Measurements from ENCODE around the gene RAB28. TPM values are rescaled to one million over a fixed set of nuclear protein-coding genes. Genes with fewer than 3 reads are reported as not detected.

The RAB28 gene
- total RNA-seq, 1 experiment from 2014 or later, result 17.1 TPM

DNA sequence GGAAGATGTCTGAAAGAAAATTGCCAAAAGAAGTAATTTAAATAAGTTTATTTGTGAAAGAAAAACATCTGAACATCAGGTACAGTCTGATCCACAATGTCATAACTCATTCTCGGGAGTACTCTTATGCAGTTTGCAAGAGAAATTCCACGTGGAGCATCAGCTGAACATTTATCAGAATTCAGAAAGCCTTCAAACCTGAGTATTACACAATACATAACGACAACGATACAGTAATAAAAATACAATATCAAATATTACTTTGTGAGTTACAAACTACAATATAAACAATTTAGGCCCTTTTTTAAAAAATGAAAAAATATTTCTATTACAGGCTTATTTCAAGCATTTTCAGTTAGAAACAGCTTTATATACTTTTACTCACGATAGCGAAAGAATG, 116.4 kb downstream of the RAB28 start:
- DNase-seq (ENCODE audit: low spot score), result no peak
- H3K27ac Mint-ChIP-seq, result no peak overlapping the region
- ChIA-PET POLR2A (no interaction called here), CTCF (interaction anchor here (1.0 to 1.4 kb wide), 2 partner anchors 64 to 119 kb away, joined by 3 to 6 read pairs; no protein-coding TSS in a partner anchor)
- no peaks in the 10 kb centered on the region for H3K36me3 Mint-ChIP-seq
- TF ChIP-seq, protein P1, sequence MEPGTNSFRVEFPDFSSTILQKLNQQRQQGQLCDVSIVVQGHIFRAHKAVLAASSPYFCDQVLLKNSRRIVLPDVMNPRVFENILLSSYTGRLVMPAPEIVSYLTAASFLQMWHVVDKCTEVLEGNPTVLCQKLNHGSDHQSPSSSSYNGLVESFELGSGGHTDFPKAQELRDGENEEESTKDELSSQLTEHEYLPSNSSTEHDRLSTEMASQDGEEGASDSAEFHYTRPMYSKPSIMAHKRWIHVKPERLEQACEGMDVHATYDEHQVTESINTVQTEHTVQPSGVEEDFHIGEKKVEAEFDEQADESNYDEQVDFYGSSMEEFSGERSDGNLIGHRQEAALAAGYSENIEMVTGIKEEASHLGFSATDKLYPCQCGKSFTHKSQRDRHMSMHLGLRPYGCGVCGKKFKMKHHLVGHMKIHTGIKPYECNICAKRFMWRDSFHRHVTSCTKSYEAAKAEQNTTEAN (CRISPR knock-in tag; IDR thresholded peaks at IDR 0.05), result no peak
- TF ChIP-seq, protein P2, sequence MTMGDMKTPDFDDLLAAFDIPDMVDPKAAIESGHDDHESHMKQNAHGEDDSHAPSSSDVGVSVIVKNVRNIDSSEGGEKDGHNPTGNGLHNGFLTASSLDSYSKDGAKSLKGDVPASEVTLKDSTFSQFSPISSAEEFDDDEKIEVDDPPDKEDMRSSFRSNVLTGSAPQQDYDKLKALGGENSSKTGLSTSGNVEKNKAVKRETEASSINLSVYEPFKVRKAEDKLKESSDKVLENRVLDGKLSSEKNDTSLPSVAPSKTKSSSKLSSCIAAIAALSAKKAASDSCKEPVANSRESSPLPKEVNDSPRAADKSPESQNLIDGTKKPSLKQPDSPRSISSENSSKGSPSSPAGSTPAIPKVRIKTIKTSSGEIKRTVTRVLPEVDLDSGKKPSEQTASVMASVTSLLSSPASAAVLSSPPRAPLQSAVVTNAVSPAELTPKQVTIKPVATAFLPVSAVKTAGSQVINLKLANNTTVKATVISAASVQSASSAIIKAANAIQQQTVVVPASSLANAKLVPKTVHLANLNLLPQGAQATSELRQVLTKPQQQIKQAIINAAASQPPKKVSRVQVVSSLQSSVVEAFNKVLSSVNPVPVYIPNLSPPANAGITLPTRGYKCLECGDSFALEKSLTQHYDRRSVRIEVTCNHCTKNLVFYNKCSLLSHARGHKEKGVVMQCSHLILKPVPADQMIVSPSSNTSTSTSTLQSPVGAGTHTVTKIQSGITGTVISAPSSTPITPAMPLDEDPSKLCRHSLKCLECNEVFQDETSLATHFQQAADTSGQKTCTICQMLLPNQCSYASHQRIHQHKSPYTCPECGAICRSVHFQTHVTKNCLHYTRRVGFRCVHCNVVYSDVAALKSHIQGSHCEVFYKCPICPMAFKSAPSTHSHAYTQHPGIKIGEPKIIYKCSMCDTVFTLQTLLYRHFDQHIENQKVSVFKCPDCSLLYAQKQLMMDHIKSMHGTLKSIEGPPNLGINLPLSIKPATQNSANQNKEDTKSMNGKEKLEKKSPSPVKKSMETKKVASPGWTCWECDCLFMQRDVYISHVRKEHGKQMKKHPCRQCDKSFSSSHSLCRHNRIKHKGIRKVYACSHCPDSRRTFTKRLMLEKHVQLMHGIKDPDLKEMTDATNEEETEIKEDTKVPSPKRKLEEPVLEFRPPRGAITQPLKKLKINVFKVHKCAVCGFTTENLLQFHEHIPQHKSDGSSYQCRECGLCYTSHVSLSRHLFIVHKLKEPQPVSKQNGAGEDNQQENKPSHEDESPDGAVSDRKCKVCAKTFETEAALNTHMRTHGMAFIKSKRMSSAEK (CRISPR knock-in tag; IDR thresholded peaks at IDR 0.05; ENCODE audit: borderline replicate concordance), result no peak
- TF ChIP-seq GTF2I (CRISPR knock-in tag; conservative IDR thresholded peaks at IDR 0.05) (no peak), FOXP1 (CRISPR knock-in tag; IDR thresholded peaks at IDR 0.05; ENCODE audit: borderline replicate concordance) (no peak), JUN (CRISPR knock-in tag; IDR thresholded peaks at IDR 0.05) (no peak)
- TF ChIP-seq, protein P3, sequence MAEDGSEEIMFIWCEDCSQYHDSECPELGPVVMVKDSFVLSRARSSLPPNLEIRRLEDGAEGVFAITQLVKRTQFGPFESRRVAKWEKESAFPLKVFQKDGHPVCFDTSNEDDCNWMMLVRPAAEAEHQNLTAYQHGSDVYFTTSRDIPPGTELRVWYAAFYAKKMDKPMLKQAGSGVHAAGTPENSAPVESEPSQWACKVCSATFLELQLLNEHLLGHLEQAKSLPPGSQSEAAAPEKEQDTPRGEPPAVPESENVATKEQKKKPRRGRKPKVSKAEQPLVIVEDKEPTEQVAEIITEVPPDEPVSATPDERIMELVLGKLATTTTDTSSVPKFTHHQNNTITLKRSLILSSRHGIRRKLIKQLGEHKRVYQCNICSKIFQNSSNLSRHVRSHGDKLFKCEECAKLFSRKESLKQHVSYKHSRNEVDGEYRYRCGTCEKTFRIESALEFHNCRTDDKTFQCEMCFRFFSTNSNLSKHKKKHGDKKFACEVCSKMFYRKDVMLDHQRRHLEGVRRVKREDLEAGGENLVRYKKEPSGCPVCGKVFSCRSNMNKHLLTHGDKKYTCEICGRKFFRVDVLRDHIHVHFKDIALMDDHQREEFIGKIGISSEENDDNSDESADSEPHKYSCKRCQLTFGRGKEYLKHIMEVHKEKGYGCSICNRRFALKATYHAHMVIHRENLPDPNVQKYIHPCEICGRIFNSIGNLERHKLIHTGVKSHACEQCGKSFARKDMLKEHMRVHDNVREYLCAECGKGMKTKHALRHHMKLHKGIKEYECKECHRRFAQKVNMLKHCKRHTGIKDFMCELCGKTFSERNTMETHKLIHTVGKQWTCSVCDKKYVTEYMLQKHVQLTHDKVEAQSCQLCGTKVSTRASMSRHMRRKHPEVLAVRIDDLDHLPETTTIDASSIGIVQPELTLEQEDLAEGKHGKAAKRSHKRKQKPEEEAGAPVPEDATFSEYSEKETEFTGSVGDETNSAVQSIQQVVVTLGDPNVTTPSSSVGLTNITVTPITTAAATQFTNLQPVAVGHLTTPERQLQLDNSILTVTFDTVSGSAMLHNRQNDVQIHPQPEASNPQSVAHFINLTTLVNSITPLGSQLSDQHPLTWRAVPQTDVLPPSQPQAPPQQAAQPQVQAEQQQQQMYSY (CRISPR knock-in tag; IDR thresholded peaks at IDR 0.05), result no peak
- TF ChIP-seq, protein P4, sequence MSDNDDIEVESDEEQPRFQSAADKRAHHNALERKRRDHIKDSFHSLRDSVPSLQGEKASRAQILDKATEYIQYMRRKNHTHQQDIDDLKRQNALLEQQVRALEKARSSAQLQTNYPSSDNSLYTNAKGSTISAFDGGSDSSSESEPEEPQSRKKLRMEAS (CRISPR knock-in tag; IDR thresholded peaks at IDR 0.05), result no peak
- no peaks in the 10 kb centered on the region for H3K9me3 Mint-ChIP-seq
- H3K27me3 Mint-ChIP-seq (ENCODE audit: low read depth), result no peaks in the 10 kb centered on the region
- H3K4me1 Mint-ChIP-seq, result no peaks in the 10 kb centered on the region
- no peak overlapping the region for H3K4me3 Mint-ChIP-seq
- no peak for ATAC-seq

DNA sequence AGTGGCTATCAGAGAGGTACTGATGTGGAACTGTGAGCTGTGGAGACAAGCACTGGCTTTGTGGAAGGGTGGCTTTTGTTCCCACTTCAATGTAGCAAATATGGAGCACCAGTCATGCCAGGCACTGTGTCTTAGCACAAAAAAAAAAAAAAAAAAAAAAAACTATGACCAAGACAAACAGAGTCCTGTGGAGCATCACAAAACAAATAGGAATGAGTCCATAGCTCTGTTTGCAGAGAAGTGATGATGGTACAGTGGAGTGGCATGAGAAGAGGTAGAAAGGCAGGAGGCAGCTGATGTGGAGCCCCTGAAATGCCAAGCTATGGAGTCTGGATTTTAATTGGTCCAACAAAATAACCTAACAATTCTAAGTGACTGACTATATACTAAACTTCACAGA, 116.9 kb downstream of the RAB28 start:
- H3K4me1 Mint-ChIP-seq, result peaks cover 3% of the 10 kb centered on the region; the same call in 1 of the 2 replicates
- DNase-seq (ENCODE audit: low spot score) (no peak), ATAC-seq (no peak)
- H3K27ac Mint-ChIP-seq, result no peak overlapping the region
- no peaks in the 10 kb centered on the region for H3K9me3 Mint-ChIP-seq
- ChIA-PET POLR2A (no interaction called here), CTCF (interaction anchor here (1.4 kb wide), 1 partner anchor 64 kb away, joined by 6 read pairs; no protein-coding TSS in a partner anchor)
- no peaks in the 10 kb centered on the region for H3K27me3 Mint-ChIP-seq (ENCODE audit: low read depth)
- H3K4me3 Mint-ChIP-seq, result no peak overlapping the region
- H3K36me3 Mint-ChIP-seq, result no peaks in the 10 kb centered on the region
- TF ChIP-seq, protein P5, sequence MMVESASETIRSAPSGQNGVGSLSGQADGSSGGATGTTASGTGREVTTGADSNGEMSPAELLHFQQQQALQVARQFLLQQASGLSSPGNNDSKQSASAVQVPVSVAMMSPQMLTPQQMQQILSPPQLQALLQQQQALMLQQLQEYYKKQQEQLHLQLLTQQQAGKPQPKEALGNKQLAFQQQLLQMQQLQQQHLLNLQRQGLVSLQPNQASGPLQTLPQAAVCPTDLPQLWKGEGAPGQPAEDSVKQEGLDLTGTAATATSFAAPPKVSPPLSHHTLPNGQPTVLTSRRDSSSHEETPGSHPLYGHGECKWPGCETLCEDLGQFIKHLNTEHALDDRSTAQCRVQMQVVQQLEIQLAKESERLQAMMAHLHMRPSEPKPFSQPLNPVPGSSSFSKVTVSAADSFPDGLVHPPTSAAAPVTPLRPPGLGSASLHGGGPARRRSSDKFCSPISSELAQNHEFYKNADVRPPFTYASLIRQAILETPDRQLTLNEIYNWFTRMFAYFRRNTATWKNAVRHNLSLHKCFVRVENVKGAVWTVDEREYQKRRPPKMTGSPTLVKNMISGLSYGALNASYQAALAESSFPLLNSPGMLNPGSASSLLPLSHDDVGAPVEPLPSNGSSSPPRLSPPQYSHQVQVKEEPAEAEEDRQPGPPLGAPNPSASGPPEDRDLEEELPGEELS (CRISPR knock-in tag; IDR thresholded peaks at IDR 0.05), result no peak
- TF ChIP-seq ZNF671 (CRISPR knock-in tag; IDR thresholded peaks at IDR 0.05) (no peak), ZNF219 (CRISPR knock-in tag; IDR thresholded peaks at IDR 0.05; ENCODE audit: borderline replicate concordance) (no peak), FOXP1 (CRISPR knock-in tag; IDR thresholded peaks at IDR 0.05; ENCODE audit: borderline replicate concordance) (no peak), PRRX2 (CRISPR knock-in tag; IDR thresholded peaks at IDR 0.05) (no peak), GRHL2 (CRISPR knock-in tag; IDR thresholded peaks at IDR 0.05; ENCODE audit: insufficient replicate concordance, severe bottlenecking) (no peak), SOX15 (CRISPR knock-in tag; IDR thresholded peaks at IDR 0.05) (no peak), MYBL2 (CRISPR knock-in tag; IDR thresholded peaks at IDR 0.05) (no peak), ATF1 (CRISPR knock-in tag; IDR thresholded peaks at IDR 0.05) (no peak)
- TF ChIP-seq, protein P6, sequence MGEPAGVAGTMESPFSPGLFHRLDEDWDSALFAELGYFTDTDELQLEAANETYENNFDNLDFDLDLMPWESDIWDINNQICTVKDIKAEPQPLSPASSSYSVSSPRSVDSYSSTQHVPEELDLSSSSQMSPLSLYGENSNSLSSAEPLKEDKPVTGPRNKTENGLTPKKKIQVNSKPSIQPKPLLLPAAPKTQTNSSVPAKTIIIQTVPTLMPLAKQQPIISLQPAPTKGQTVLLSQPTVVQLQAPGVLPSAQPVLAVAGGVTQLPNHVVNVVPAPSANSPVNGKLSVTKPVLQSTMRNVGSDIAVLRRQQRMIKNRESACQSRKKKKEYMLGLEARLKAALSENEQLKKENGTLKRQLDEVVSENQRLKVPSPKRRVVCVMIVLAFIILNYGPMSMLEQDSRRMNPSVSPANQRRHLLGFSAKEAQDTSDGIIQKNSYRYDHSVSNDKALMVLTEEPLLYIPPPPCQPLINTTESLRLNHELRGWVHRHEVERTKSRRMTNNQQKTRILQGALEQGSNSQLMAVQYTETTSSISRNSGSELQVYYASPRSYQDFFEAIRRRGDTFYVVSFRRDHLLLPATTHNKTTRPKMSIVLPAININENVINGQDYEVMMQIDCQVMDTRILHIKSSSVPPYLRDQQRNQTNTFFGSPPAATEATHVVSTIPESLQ (CRISPR knock-in tag; IDR thresholded peaks at IDR 0.05), result no peak
- TF ChIP-seq, protein P7, sequence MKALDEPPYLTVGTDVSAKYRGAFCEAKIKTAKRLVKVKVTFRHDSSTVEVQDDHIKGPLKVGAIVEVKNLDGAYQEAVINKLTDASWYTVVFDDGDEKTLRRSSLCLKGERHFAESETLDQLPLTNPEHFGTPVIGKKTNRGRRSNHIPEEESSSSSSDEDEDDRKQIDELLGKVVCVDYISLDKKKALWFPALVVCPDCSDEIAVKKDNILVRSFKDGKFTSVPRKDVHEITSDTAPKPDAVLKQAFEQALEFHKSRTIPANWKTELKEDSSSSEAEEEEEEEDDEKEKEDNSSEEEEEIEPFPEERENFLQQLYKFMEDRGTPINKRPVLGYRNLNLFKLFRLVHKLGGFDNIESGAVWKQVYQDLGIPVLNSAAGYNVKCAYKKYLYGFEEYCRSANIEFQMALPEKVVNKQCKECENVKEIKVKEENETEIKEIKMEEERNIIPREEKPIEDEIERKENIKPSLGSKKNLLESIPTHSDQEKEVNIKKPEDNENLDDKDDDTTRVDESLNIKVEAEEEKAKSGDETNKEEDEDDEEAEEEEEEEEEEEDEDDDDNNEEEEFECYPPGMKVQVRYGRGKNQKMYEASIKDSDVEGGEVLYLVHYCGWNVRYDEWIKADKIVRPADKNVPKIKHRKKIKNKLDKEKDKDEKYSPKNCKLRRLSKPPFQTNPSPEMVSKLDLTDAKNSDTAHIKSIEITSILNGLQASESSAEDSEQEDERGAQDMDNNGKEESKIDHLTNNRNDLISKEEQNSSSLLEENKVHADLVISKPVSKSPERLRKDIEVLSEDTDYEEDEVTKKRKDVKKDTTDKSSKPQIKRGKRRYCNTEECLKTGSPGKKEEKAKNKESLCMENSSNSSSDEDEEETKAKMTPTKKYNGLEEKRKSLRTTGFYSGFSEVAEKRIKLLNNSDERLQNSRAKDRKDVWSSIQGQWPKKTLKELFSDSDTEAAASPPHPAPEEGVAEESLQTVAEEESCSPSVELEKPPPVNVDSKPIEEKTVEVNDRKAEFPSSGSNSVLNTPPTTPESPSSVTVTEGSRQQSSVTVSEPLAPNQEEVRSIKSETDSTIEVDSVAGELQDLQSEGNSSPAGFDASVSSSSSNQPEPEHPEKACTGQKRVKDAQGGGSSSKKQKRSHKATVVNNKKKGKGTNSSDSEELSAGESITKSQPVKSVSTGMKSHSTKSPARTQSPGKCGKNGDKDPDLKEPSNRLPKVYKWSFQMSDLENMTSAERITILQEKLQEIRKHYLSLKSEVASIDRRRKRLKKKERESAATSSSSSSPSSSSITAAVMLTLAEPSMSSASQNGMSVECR (CRISPR knock-in tag; IDR thresholded peaks at IDR 0.05; ENCODE audit: borderline replicate concordance), result no peak
